ENCODE results near the gene ODF2L. TPM values are rescaled to one million over a fixed set of nuclear protein-coding genes. Genes with fewer than 3 reads are reported as not detected.

Gene ODF2L
- total RNA-seq, 1 experiment from 2014 or later, result 24.4 TPM

GRCh38 chr1:86339014-86339812 lies 56.9 kb downstream of the ODF2L start (continued):
- no peak for TF ChIP-seq PRDM15 (CRISPR knock-in tag; IDR thresholded peaks at IDR 0.05)
- TF ChIP-seq ZMAT4 (CRISPR knock-in tag; IDR thresholded peaks at IDR 0.05), result no peak
- no peak for TF ChIP-seq NR1H2 (CRISPR knock-in tag; IDR thresholded peaks at IDR 0.05)
- no peak for TF ChIP-seq HMGA2 (CRISPR knock-in tag; IDR thresholded peaks at IDR 0.05)
- no peak for TF ChIP-seq ZNF671 (CRISPR knock-in tag; IDR thresholded peaks at IDR 0.05)
- no peak for TF ChIP-seq CREM (CRISPR knock-in tag; IDR thresholded peaks at IDR 0.05)

- H3K27me3 Mint-ChIP-seq (ENCODE audit: low read depth), result no peaks in the 10 kb centered on the region
- H3K4me1 Mint-ChIP-seq, result no peaks in the 10 kb centered on the region
- DNase-seq (ENCODE audit: low spot score), result no peak
- no peaks in the 10 kb centered on the region for H3K36me3 Mint-ChIP-seq
- CTCF ChIA-PET, result no interaction called here
- TF ChIP-seq ZNF281 (CRISPR knock-in tag; IDR thresholded peaks at IDR 0.05), result no peak
- no peak for TF ChIP-seq ELF4 (CRISPR knock-in tag; IDR thresholded peaks at IDR 0.05; ENCODE audit: low read depth)
- no peak for TF ChIP-seq FOXP1 (CRISPR knock-in tag; IDR thresholded peaks at IDR 0.05; ENCODE audit: borderline replicate concordance)
- no peak for TF ChIP-seq GABPB1 (CRISPR knock-in tag; IDR thresholded peaks at IDR 0.05)
- no peak for TF ChIP-seq AR (CRISPR knock-in tag; IDR thresholded peaks at IDR 0.05)
- TF ChIP-seq NR3C1 (CRISPR knock-in tag; conservative IDR thresholded peaks at IDR 0.05; ENCODE audit: low read depth), result no peak
- no peak for TF ChIP-seq SMAD4 (CRISPR knock-in tag; IDR thresholded peaks at IDR 0.05)
- no peak overlapping the region for H3K27ac Mint-ChIP-seq
- POLR2A ChIA-PET, result no interaction called here
- no peak overlapping the region for H3K4me3 Mint-ChIP-seq
- peaks cover 13% of the 10 kb centered on the region for H3K9me3 Mint-ChIP-seq
- no peak for ATAC-seq
Observed at GRCh38 chr1:86335916-86336315, 60.2 kb downstream of the ODF2L start.

GRCh38 chr1:86325264-86325663 lies 70.9 kb downstream of the ODF2L start:
- Mint-ChIP-seq H3K4me1 (no peaks in the 10 kb centered on the region), H3K27me3 (ENCODE audit: low read depth) (no peaks in the 10 kb centered on the region), H3K27ac (no peak overlapping the region), H3K36me3 (no peaks in the 10 kb centered on the region), H3K4me3 (no peak overlapping the region), H3K9me3 (no peaks in the 10 kb centered on the region)
- DNase-seq (ENCODE audit: low spot score) (no peak), ATAC-seq (no peak)
- TF ChIP-seq FOXP4 (CRISPR knock-in tag; IDR thresholded peaks at IDR 0.05), result no peak
- TF ChIP-seq ERG (CRISPR knock-in tag; IDR thresholded peaks at IDR 0.05), result no peak
- no peak for TF ChIP-seq E2F1 (CRISPR knock-in tag; IDR thresholded peaks at IDR 0.05)
- no peak for TF ChIP-seq E2F4 (CRISPR knock-in tag; IDR thresholded peaks at IDR 0.05; ENCODE audit: borderline replicate concordance, low read depth)
- TF ChIP-seq NR3C1 (CRISPR knock-in tag; conservative IDR thresholded peaks at IDR 0.05; ENCODE audit: low read depth), result no peak
- ChIA-PET POLR2A (no interaction called here), CTCF (no interaction called here)

All from WTC11 (cell line).